ENCODE measurements around the gene SLC49A3.

SLC49A3 gene

DNA sequence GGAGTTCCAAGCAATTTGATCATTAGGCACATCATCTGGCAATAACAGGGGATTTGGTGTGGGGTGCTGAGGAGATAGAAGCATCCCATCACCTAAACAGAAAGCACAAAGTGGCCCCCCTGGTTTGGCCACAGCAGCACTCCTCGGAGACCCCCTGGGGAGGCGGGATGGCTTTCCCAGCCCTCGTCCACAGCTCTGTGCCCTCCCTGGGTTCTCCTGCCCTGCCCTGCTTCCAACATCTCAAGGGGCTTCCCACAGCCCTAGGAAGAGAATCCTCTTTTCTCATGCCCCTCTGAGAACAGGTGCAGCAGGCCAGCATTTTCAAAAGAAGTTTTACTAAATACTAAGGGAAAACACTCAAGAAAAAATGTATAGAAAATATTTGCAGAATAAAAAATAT is 27.7 kb downstream of the SLC49A3 start:
- no peak for DNase-seq
- in situ Hi-C loops (cut with HindIII; ENCODE audit: low pct_ligation_motif_present, low pct_unique_long_range_greater_than_20kb, low sequenced_read_pairs): no loop called here

DNA sequence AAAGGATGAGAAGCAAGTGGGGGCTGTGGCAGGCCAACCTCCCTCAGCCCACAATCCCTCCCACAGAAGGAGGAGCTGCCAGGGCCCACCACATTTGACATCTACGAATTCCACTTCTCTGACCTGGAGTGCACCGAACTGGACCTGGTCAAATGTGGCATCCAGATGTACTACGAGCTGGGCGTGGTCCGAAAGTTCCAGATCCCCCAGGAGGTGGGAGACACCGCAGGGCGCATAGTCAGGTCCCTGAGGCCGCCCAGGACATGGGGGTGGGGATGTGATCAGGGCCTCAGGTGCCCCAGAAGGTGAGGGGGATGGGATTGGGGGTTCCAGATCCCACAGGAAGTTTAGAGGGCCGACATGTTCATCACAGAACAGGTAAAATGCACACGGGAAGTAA is 28.6 kb downstream of the SLC49A3 start:
- in situ Hi-C loops (cut with HindIII; ENCODE audit: low pct_ligation_motif_present, low pct_unique_long_range_greater_than_20kb, low sequenced_read_pairs): no loop called here
- no peak for DNase-seq

DNA sequence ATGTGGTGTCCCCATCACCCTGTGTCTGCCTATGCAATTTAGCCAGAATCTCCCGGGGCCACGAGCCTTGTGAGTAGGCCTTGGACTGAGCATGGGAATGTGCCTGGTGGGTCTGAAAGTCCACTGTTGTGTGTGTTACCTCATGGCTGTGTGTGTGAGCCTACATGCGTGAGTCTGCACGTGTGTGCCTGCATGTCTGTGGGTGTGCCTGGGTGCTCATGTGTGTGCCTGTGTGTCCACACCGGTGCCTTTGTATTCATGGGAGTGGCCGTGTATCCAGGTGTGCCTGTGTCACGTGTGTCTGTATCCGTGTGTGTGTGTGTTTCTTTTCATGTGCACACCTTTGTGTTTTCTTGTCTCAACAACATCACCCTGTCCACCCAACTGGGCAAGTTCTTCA is 29.1 kb downstream of the SLC49A3 start:
- in situ Hi-C loops (cut with HindIII; ENCODE audit: low pct_ligation_motif_present, low pct_unique_long_range_greater_than_20kb, low sequenced_read_pairs): no loop called here
- no peak for DNase-seq

DNA sequence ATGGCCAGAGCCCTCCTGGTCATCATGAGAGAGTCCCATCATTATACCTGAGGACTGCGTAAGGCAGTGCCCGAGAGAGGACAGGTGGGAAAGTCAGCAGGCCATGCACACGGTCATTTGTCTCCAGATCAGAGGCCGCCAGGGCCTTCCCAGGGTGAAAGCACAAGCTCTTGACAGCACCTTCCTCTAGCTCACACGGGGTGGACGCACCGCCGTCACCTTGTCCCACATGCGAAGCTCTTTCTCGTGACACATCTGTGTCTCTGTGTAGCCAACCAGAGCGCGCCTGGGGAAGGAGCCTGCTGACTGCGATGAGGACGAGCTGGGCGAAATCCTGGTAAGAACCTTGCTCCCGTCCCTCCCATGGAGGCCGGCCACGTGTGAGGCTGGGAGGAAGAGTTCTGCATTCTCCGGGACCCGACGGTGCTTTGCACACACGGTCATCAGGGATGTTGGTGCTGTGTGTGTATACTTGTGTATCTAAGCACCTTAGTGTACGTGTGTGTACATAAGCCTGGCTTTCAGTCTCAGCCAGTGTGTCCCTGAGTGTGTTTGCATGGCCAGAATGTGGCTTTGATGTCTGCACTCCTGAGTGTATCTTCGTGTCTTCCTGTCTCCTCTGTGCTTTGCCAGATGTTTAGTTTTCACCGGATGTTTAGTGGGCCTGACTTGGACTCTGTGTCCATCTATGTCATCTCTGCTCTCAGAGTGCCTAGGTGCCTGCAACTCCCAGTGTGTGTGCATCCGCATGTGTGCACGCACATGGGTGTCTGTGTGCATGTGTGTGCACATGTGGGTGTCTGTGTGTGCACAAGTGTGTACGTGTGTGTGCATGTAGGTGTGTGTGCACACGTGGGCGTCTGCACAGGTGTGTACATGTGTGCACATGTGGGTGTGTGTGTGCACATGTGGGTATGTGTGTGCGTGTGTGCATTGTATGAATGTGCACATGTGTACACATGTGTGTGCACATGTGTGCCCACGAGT is 30.0 kb downstream of the SLC49A3 start:
- in situ Hi-C loops (cut with HindIII; ENCODE audit: low pct_ligation_motif_present, low pct_unique_long_range_greater_than_20kb, low sequenced_read_pairs): no loop called here
- DNase-seq: no peak

DNA sequence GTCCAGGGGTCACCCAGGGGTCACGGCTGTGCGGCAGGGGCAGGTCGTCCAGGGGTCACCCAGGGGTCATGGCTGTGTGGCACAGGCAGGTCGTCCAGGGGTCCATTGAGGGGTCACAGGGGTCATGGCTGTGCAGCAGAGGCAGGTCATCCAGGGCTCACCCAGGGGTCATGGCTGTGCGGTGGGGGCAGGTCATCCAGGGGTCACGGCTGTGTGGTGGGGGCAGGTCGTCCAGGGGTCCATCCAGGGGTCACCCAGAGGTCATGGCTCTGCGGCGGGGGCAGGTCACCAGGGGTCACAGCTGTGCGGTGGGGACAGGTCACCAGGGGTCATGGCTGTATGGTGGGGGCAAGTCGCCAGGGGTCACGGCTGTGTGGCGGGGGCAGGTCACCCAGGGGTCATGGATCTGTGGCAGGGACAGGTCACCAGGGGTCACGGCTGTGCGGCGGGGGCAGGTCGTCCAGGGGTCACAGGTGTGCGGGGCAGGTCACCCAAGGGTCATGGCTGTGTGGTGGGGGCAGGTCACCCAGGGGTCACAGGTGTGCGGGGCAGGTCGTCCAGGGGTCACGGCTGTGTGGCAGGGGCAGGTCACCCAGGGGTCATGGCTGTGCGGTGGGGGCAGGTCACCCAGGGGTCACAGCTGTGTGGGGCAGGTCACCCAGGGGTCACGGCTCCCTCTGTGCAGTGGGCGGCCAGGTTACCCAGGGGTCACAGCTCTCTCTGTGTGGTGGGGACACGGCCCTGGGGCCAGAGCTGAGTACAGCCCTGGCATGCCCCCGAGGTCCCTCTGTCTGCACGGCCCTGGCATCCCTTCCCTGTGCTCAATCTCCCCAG is 30.9 kb downstream of the SLC49A3 start:
- in situ Hi-C loops (cut with HindIII; ENCODE audit: low pct_ligation_motif_present, low pct_unique_long_range_greater_than_20kb, low sequenced_read_pairs): no loop called here
- DNase-seq: no peak

DNA sequence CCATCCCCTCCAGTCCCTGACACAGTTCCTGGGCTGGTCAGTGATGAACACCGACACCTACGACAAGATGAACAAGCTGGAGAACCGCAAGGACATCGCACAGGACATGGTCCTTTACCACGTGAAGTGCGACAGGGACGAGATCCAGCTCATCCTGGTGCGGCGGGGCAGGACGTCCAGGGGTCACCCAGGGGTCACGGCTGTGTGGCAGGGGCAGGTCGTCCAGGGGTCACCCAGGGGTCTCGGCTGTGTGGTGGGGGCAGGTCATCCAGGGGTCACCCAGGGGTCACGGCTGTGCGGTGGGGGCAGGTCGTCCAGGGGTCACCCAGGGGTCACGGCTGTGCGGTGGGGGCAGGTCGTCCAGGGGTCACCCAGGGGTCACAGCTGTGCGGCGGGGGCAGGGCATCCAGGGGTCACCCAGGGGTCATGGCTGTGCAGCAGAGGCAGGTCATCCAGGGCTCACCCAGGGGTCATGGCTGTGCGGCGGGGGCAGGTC is 31.6 kb downstream of the SLC49A3 start:
- no peak for DNase-seq
- in situ Hi-C loops (cut with HindIII; ENCODE audit: low pct_ligation_motif_present, low pct_unique_long_range_greater_than_20kb, low sequenced_read_pairs): no loop called here

DNA sequence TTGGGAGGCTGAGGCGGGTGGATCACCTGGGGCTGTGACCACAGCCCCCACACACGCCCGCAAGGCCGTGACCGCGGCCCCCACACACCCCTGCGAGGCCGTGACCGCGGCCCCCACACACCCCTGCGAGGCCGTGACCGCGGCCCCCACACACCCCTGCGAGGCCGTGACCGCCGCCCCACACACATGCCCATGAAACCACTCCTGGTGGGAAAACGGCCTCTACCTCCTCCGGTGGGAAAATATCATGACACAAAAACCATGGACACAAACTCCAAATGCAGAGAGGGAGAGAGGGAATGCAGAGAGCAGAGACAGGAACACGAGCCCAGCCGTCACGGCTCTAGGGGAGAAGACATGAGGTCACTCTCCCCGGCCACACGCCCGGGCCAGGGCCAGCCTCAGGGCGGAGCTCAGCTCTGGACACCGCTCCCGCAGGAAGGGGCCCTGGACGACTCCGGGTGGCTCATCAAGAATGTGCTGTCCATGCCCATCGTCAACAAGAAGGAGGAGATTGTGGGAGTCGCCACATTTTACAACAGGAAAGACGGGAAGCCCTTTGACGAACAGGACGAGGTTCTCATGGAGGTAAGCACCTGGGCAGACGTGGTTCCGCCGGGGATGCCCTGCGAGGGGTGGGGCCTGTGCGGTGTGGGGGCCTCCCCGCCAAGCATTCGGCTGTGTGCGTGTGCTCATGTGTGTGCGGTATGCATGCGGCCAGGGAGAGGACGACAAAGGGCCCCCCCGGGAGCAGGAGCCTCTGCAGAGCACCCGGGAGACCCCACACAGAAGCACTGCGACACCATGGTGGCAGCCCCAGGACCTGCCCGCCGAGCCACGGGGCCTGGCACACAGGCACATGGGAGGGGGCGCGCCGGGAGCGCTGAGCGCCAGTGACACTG is 32.3 kb downstream of the SLC49A3 start:
- in situ Hi-C loops (cut with HindIII; ENCODE audit: low pct_ligation_motif_present, low pct_unique_long_range_greater_than_20kb, low sequenced_read_pairs): no loop called here
- DNase-seq: no peak

DNA sequence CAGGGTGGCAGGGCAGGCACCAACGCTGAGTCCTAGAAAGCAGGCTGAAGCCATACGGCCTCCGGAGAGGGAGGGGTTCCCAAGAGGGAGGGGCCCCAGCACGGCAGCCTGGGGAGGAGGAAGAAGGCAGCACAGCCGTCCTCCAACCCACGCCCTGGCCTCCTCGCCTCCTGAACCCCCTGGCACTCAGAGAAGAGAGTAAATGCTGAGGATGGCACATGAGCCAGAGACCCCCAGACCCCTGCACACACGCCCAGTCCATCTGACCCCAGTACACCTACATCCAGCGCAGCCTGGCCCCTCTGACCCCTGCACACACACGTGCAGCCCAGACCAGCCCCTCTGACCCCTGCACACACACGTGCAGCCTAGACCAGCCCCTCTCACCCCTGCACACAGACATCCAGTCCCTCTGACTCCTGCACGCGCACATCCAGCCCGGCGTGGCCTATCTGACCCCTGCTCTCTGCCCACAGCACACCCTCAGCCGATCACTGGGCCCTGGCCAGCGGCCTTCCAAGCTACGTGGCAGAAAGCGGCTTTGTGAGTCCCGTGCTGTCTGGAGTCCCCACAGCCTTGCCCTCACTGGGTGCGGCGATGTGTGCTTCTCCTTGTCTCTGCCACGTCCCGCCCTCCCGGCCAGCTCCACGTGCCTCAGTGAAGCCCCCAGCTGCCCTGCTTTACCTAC is 33.3 kb downstream of the SLC49A3 start:
- DNase-seq: no peak
- in situ Hi-C loops (cut with HindIII; ENCODE audit: low pct_ligation_motif_present, low pct_unique_long_range_greater_than_20kb, low sequenced_read_pairs): no loop called here

DNA sequence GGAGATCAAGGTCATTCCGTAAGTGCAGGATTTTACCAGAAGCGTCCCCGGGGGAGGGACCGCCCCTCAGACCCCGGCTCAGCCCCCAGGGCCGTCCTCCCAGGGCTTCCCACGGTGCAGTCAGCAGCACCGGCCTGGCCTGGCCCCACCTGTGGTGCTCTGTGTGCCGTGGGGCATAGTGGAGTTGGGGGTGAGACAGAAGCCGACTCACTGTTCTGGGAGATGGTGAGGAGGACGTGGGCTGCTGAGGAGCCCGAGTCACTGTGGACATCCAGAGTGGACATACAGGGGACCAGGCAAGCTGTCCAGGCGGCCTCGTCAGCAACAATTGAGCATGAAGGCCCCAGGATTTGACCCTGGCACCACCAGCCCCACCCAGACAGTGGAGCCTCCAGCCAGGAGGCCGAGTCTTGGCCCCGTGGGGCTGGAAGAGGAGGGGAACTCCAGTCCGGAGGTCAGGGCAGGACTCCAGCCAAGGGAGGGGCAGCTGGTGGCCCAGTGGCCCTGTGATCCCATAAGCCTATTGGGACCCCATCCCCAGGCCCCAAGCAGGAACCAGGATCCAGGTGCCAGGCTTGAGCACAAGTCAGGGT is 34.0 kb downstream of the SLC49A3 start:
- in situ Hi-C loops (cut with HindIII; ENCODE audit: low pct_ligation_motif_present, low pct_unique_long_range_greater_than_20kb, low sequenced_read_pairs): no loop called here
- DNase-seq: no peak

DNA sequence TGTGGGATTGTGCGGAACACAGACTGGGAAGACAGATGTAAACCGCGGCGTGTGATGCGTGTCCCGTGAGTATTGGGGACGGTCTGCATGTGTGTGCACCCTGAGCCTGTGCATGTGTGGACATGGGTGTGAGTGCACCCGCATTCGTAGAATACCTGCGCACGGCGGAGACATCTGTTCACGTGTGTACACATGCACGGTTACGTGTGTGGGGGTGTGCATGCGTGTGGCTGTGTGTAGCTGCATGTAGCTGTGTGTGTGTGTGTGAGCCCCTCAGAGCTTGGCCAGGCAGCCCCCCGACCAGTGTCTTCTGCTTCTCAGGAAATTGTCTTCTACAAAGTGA is 34.5 kb downstream of the SLC49A3 start:
- no peak for DNase-seq
- in situ Hi-C loops (cut with HindIII; ENCODE audit: low pct_ligation_motif_present, low pct_unique_long_range_greater_than_20kb, low sequenced_read_pairs): no loop called here

DNA sequence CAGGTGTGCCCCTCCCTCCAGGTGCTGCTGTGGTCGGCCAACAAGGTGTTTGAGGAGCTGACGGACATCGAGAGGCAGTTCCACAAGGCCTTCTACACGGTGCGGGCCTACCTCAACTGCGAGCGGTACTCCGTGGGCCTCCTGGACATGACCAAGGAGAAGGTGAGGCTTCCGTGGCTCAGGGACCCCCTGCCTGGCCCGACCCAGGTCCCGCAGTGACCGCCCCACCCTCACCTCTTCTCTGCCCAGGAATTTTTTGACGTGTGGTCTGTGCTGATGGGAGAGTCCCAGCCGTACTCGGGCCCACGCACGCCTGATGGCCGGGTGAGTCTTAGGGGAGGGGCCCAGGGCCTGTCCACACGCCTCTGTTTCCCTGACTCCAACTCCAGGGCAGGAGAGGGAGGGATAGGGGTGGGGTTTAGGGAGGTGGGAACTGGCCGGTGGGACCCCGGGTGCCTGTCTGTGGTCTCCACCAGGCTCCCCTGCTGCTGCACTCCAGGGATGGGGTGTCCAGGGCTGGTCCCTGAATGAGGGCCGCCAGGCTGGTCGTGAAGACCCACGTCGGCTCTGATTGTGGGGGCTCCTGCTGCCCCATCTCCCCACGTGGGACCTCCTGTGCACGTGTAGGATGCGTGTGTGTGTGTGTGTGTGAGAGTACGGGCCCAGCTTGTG is 35.0 kb downstream of the SLC49A3 start:
- in situ Hi-C loops (cut with HindIII; ENCODE audit: low pct_ligation_motif_present, low pct_unique_long_range_greater_than_20kb, low sequenced_read_pairs): no loop called here
- DNase-seq: no peak

DNA sequence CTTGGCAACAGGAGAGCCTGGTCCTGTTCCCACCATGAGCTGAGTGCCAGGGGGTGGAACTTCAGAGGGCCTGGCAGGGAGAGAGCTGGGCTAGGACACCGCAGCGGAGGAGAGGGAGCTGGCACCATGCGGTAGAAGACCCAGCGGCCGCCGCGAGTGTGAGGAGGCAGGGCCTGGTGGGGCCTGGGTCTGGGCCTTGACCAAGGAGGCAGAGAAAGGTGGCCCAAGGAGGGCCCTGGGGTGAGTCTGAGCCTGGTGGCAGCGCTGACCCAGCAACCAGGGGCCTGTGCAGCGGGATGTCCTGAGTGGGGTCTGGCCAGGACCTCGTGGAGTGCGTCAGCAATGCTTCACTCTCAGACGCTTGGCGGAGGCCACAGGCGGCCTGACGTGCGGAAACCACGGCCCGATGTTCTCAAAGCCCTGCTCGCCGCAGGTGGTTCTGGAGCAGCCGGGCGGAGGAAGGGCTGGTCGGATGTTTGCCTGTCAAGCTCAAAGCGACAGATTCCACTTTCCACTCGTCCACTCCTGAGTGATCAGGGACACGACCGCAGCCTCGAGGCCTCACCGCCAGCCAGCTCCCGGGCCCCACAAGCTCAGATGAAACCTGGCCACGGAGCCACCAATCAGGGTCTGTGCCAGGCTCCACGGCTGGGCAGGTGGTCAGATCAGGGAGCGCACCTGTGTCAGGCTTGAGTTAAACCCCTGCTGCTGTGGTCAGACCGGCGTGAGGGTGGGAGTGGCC is 35.7 kb downstream of the SLC49A3 start:
- in situ Hi-C loops (cut with HindIII; ENCODE audit: low pct_ligation_motif_present, low pct_unique_long_range_greater_than_20kb, low sequenced_read_pairs): no loop called here
- DNase-seq: no peak

DNA sequence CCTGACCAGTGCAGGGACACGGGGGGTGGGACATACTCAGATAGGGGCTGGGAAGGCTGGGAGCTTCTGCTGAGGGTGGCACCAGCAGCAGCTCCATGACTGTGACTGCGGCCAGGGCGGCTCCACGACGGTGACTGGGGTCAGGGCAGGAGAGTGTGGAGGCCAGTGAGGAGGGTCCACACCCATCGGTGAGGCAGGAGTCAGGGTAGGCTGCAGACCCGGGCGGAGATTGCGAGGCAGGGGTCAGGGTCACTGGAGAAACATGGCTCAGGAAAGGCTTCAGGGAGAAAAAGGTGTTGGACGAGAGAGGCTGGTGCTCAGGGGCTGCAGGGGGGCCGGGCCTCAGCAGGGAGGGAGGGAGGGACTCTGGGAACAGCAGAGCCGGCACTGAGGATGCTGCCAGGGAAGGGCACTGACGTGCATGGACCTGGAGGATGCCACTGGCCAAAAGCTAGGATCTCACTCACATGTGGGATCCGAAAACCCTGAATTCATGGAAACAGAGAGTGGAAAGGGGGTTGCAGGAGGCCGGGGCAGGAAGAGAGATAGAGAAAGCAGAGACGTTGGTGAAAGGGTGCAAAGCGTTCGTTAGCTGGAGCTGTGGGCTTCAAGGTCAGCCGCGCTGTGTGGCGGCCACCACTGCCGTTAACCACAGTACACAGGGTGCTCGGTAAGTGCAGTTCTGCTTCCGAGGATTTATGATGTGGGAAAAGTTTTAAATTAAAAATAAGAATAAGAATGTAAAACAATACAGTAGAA is 36.9 kb downstream of the SLC49A3 start:
- DNase-seq: no peak
- in situ Hi-C loops (cut with HindIII; ENCODE audit: low pct_ligation_motif_present, low pct_unique_long_range_greater_than_20kb, low sequenced_read_pairs): no loop called here

DNA sequence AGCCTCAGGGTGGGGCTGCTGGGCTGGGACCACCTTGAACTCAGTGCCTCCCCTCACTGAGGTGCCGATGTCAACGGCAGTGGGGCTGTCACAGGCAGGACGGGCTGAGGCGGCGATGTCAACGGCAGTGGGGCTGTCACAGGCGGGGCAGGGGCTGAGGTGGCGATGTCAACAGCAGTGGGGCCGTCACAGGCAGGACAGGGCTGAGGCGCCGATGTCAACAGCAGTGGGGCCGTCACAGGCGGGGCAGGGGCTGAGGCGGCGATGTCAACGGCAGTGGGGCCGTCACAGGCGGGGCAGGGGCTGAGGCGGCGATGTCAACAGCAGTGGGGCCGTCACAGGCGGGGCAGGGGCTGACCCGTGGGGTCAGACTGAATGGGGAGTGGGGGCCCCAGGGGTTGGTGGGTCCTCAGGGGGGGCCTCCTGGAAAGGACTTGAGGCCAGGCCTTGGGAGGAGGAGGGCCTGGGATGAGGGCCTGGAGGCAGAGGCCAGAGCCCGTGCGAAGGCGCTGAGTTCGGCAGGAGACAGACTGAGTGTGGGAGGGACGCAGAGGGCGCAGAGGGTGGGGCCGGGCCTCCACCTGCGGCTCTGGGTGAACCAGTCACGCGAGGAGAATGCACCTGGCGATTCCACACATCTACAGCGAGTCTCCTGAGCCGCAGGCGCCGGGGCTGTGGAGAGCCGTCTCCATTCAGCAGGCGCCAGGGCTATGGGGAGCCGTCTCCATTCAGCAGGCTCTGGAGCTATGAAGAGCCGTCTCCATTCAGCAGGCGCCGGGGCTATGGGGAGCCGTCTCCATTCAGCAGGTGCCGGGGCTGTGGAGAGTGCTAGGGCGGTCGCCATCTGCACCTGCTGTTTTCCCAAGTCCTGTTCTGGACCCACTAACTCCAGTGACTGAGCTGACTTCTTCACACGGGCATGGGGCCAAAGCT is 37.7 kb downstream of the SLC49A3 start:
- DNase-seq: no peak
- in situ Hi-C loops (cut with HindIII; ENCODE audit: low pct_ligation_motif_present, low pct_unique_long_range_greater_than_20kb, low sequenced_read_pairs): no loop called here

DNA sequence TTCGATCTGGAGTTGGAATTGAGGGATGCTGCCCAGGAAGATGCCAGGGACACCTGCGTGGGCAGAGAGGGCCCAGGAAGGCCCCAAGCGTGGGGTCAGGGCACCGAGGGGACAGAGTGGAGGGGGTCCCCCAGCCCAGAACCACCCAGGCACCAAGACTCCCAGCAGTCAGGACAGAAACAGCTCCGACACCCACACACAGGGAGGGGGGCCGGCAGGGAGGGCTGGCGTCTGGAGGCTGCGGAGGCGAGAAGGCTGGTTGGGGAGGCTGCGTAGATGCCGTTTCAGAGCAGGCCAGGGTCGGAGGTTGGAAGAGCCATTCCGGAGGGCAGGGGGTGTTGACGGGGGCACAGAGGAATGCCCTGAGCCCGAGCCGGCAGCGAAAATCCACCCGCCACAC is 38.5 kb downstream of the SLC49A3 start:
- no peak for DNase-seq
- in situ Hi-C loops (cut with HindIII; ENCODE audit: low pct_ligation_motif_present, low pct_unique_long_range_greater_than_20kb, low sequenced_read_pairs): no loop called here

Data from ACHN (cell line).